Neural cell (in vitro differentiated cells): ENCODE results near the gene BRINP1. TPM values are rescaled to one million over a fixed set of nuclear protein-coding genes. Genes with fewer than 3 reads are reported as not detected.

Experiments used
- H2AFZ ChIP-seq: fragments of 200-600, 300-800 bp; sonication (generic), shearing (Covaris generic); 2 replicates; pipeline ENCODE4 v1.6.0; 2014; ENCODE audit warnings: low read depth, mild to moderate bottlenecking, antibody characterized with exemption, low read length, moderate library complexity
- H3F3A ChIP-seq: fragments of 200-600 bp; shearing (Covaris generic); 2 replicates; pipeline ENCODE4 v1.6.1; 2016; ENCODE audit warnings: mild to moderate bottlenecking, moderate library complexity, mixed read lengths, antibody characterized with exemption, low read length; ENCODE audit not compliant: insufficient read depth, poor library complexity, severe bottlenecking
- H3K27ac ChIP-seq: fragments of 200-600, 300-800 bp; sonication (generic), shearing (Covaris generic); 2 replicates; pipeline ENCODE4 v1.5.1; 2014; ENCODE audit warnings: mild to moderate bottlenecking, low read length, moderate library complexity
- H3K27me3 ChIP-seq: fragments of 300-800, 200-600 bp; sonication (generic), shearing (Covaris generic); 2 replicates; pipeline ENCODE4 v1.6.0; 2014; ENCODE audit warnings: mild to moderate bottlenecking, low read depth, low read length, moderate library complexity; ENCODE audit not compliant: insufficient read depth
- H3K36me3 ChIP-seq: fragments of 300-800, 200-600 bp; sonication (generic), shearing (Covaris generic); 2 replicates; pipeline ENCODE4 v1.5.1; 2014; ENCODE audit warnings: mild to moderate bottlenecking, antibody characterized with exemption, low read length, moderate library complexity; ENCODE audit not compliant: insufficient read depth
- H3K4me2 ChIP-seq: fragments of 300-800, 200-600 bp; sonication (generic), shearing (Covaris generic); 2 replicates; pipeline ENCODE4 v1.6.0; 2014; ENCODE audit warnings: mild to moderate bottlenecking, low read length
- H3K4me3 ChIP-seq: fragments of 300-800, 200-600 bp; sonication (generic), shearing (Covaris generic); 2 replicates; pipeline ENCODE4 v1.5.1; 2014; ENCODE audit warnings: mild to moderate bottlenecking, low read length, moderate library complexity
- H3K79me2 ChIP-seq: fragments of 200-600 bp; shearing (Covaris generic); replicated peaks from 2 replicates; pipeline ENCODE4 v1.6.0; 2014; ENCODE audit warnings: mild to moderate bottlenecking, low read length, moderate library complexity; ENCODE audit not compliant: insufficient read depth
- H3K9ac ChIP-seq: fragments of 300-800, 200-600 bp; sonication (generic), shearing (Covaris generic); 2 replicates; pipeline ENCODE4 v1.6.1; 2016; ENCODE audit warnings: mild to moderate bottlenecking, low read length, mixed read lengths
- H3K9me2 ChIP-seq: fragments of 200-600 bp; shearing (Covaris generic); 2 replicates; pipeline ENCODE4 v1.6.1; 2016; ENCODE audit warnings: mild to moderate bottlenecking, low read length, mixed read lengths; ENCODE audit not compliant: insufficient read depth
- H3K9me3 ChIP-seq: fragments of 200-600, 300-800 bp; sonication (generic), shearing (Covaris generic); 2 replicates; pipeline ENCODE4 v1.6.1; 2016; ENCODE audit warnings: mild to moderate bottlenecking, mixed run types, low read length, moderate library complexity, mixed read lengths
- H4K20me1 ChIP-seq: fragments of 200-600 bp; shearing (Covaris generic); 2 replicates; pipeline ENCODE4 v1.6.1; 2016; ENCODE audit warnings: mild to moderate bottlenecking, mixed run types; ENCODE audit not compliant: insufficient read depth
- CTCF ChIP-seq: fragments of 450-650 bp; IDR thresholded peaks from 2 replicates; pipeline ENCODE4 v1.5.1; 2014; ENCODE audit warnings: antibody characterized with exemption, mild to moderate bottlenecking, moderate library complexity; ENCODE audit not compliant: poor library complexity, severe bottlenecking
- EP300 ChIP-seq: fragments of 450-650 bp; conservative IDR thresholded peaks from 2 replicates; pipeline ENCODE4 v1.6.1; 2014; ENCODE audit warnings: antibody characterized with exemption, mild to moderate bottlenecking, moderate library complexity; ENCODE audit not compliant: poor library complexity, severe bottlenecking
- EZH2 ChIP-seq: fragments of 200-600, 300-800 bp; shearing (Covaris generic), sonication (generic); IDR thresholded peaks from 2 replicates; pipeline ENCODE4 v1.6.1; 2014; ENCODE audit warnings: antibody characterized with exemption, low read length, borderline replicate concordance, mild to moderate bottlenecking; ENCODE audit not compliant: insufficient read depth, poor library complexity, severe bottlenecking
- MXI1 ChIP-seq: fragments of 450-650 bp; conservative IDR thresholded peaks from 2 replicates; pipeline ENCODE4 v1.6.1; 2014; ENCODE audit warnings: antibody characterized with exemption, mild to moderate bottlenecking; ENCODE audit not compliant: poor library complexity, severe bottlenecking
- POLR2AphosphoS5 ChIP-seq: IDR thresholded peaks from 2 replicates; pipeline ENCODE4 v1.6.1; 2012
- RAD21 ChIP-seq: fragments of 450-650 bp; conservative IDR thresholded peaks from 2 replicates; pipeline ENCODE4 v1.6.1; 2014; ENCODE audit warnings: antibody characterized with exemption, mild to moderate bottlenecking, moderate library complexity
- SMC3 ChIP-seq: fragments of 450-650 bp; conservative IDR thresholded peaks from 2 replicates; pipeline ENCODE4 v1.6.1; 2014; ENCODE audit warnings: antibody characterized with exemption, mild to moderate bottlenecking, moderate library complexity; ENCODE audit not compliant: poor library complexity
- TAF1 ChIP-seq: IDR thresholded peaks from 2 replicates; pipeline ENCODE4 v1.6.1; 2012; ENCODE audit warnings: low read depth
- polyA plus RNA-seq: library from polyadenylated mRNA; depleted of rRNA; stranded (reverse); fragments of >200 nt; gene quantifications from 2 replicates; pipeline ENCODE4 v1.2.3, GENCODE V29; 2014
- TF ChIP-seq, protein P1 (sequence below): IDR thresholded peaks from 2 replicates; pipeline ENCODE4 v1.6.1; 2012; ENCODE audit warnings: borderline replicate concordance

The BRINP1 gene
- polyA plus RNA-seq, 1 donor from 2014 or later, result 15.6 TPM

GRCh38 chr9:119280740-119281485 is 88.3 kb downstream of the BRINP1 start:
- Histone ChIP-seq H3K79me2 (no peaks in the 10 kb centered on the region), H3K4me3 (no peak overlapping the region), H3K9me3 (no peaks in the 10 kb centered on the region), H3K9ac (no peak overlapping the region), H3F3A (no peaks in the 10 kb centered on the region), H3K27ac (no peak overlapping the region), H3K36me3 (no peaks in the 10 kb centered on the region), H3K9me2 (no peaks in the 10 kb centered on the region), H2AFZ (no peak overlapping the region), H4K20me1 (no peaks in the 10 kb centered on the region), H3K4me2 (no peak overlapping the region), H3K27me3 (no peaks in the 10 kb centered on the region)
- no peak for TF ChIP-seq EZH2
- no peak for TF ChIP-seq RAD21
- TF ChIP-seq CTCF, result no peak
- no peak for TF ChIP-seq POLR2AphosphoS5
- TF ChIP-seq, protein P1, sequence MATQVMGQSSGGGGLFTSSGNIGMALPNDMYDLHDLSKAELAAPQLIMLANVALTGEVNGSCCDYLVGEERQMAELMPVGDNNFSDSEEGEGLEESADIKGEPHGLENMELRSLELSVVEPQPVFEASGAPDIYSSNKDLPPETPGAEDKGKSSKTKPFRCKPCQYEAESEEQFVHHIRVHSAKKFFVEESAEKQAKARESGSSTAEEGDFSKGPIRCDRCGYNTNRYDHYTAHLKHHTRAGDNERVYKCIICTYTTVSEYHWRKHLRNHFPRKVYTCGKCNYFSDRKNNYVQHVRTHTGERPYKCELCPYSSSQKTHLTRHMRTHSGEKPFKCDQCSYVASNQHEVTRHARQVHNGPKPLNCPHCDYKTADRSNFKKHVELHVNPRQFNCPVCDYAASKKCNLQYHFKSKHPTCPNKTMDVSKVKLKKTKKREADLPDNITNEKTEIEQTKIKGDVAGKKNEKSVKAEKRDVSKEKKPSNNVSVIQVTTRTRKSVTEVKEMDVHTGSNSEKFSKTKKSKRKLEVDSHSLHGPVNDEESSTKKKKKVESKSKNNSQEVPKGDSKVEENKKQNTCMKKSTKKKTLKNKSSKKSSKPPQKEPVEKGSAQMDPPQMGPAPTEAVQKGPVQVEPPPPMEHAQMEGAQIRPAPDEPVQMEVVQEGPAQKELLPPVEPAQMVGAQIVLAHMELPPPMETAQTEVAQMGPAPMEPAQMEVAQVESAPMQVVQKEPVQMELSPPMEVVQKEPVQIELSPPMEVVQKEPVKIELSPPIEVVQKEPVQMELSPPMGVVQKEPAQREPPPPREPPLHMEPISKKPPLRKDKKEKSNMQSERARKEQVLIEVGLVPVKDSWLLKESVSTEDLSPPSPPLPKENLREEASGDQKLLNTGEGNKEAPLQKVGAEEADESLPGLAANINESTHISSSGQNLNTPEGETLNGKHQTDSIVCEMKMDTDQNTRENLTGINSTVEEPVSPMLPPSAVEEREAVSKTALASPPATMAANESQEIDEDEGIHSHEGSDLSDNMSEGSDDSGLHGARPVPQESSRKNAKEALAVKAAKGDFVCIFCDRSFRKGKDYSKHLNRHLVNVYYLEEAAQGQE, result no peak
- no peak for TF ChIP-seq TAF1
- TF ChIP-seq MXI1, result no peak
- TF ChIP-seq EP300, result no peak
- no peak for TF ChIP-seq SMC3

DNA sequence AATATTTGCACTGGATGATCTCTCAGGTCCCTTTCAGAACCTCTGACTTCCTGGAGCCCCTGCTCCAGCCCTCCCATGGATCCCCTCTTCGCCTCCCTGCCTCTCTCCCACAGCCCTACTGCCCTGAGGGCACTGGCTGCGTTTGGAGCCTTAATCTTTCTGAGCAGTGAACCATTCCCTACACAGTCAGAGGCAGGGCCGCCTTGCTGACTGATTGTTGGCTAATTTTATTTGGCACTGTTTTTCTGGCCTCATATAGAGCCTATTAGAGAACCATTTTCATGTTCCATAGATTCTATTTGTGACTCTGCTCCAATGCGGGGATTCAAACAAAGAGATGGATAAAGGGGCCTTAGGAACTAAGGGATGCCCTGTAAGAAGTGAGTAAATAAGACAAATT is 91.1 kb downstream of the BRINP1 start:
- Histone ChIP-seq H3K4me2 (no peak overlapping the region), H3K9me3 (no peaks in the 10 kb centered on the region), H2AFZ (no peak overlapping the region), H3K9ac (no peak overlapping the region), H3K9me2 (no peaks in the 10 kb centered on the region), H4K20me1 (no peaks in the 10 kb centered on the region), H3K4me3 (no peak overlapping the region), H3K36me3 (no peaks in the 10 kb centered on the region), H3F3A (no peaks in the 10 kb centered on the region), H3K27ac (no peak overlapping the region), H3K27me3 (no peaks in the 10 kb centered on the region), H3K79me2 (no peaks in the 10 kb centered on the region)
- TF ChIP-seq SMC3 (no peak), TAF1 (no peak), CTCF (no peak), EZH2 (no peak), MXI1 (no peak), RAD21 (no peak), EP300 (no peak), POLR2AphosphoS5 (no peak)
- TF ChIP-seq, protein P1, result no peak
